Measurements from ENCODE around the gene RBMX2.
"Not testable (repeated sequence)": the region's sequence is repeated elsewhere in the genome, so short reads cannot be mapped to it uniquely, and the experiment has no call there.

RBMX2 gene, protein sequence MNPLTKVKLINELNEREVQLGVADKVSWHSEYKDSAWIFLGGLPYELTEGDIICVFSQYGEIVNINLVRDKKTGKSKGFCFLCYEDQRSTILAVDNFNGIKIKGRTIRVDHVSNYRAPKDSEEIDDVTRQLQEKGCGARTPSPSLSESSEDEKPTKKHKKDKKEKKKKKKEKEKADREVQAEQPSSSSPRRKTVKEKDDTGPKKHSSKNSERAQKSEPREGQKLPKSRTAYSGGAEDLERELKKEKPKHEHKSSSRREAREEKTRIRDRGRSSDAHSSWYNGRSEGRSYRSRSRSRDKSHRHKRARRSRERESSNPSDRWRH
- 22.5 to 41.2 (median 30.5) reads per million in 9 experiments for total RNA-seq

DNA sequence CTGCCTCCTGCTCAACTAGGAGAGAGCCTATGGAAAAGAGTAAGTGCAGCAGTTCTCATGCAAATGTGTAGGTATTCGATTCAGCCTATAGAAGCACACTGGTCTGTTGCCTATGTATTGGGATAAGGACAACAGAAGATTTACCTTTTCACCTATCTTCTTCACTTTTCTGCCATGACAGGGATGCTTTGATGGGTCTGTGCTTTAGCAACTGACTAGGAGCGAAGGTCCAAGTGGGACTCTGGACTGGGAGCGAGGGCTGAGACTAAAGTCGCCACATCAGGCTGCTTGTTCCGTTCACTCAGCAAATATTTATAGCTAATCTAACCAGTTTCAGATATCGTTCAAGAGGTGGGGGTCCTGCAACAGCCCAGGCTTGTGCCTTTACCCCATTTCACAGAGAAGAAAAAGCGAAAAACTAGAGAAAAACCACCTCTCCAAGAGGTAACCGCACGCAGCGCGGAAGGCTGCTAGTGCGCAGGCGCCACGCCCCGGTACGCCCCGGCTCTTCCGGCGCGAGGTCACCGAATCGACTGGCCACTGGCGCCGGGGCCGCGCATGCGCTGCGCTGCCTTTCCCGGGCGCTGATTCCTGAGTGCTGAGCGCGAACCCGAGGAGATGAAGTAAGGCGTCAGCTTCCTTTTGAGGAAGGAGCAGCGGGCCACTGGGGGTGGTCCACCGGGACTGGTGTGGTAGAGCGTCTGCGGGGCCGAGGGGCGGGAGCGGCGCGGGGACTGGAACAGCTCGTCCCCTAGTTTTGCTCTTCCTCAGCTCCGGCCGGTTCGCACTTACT, at the start of gene RBMX2:
TSS of gene RBMX2 (plus strand) at position 573 of the 793 bp plus-strand sequence. CDS start at position 619, 46 bp downstream.
- H3K9me3 Mint-ChIP-seq = no peaks in the 10 kb centered on the region
- H3K27me3 Mint-ChIP-seq = peaks cover 18 to 21% of the 10 kb centered on the region in 2 donors
- H3K4me1 Mint-ChIP-seq (ENCODE audit: low read depth in 2 of 2) = peaks cover 14 to 19% of the 10 kb centered on the region in 2 donors
- peaks cover 9% of the 10 kb centered on the region for H3K36me3 Mint-ChIP-seq (ENCODE audit: insufficient read depth)
- DNase-seq (peak; percentile 48 to 54 (median 52)), ATAC-seq (replicated peaks) (peak; percentile 93)
- H3K4me3 Mint-ChIP-seq = peak within 1 kb of the TSS; percentile 92 to 94
- peak within 1 kb of the TSS; percentile 97 for H3K27ac Mint-ChIP-seq

DNA sequence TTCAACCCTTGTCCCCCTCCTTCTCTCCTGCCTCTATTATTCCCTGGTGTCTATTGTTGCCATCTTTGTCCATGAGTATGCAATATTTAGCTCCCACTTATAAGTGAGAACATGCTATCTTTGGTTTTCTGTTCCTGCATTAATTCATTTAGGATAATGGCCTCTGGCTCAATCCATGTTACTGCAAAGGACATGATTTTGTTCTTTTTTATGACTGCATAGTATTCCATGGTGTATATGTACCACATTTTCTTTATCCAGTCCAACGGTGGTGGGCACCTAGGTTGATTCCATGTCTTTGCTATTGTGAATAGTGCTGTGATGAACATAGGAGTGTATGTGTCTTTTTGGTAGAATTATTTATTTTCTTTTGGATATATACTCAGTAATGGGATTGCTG, 49.7 kb upstream of the RBMX2 start:
- not testable (repeated sequence) for H3K27ac Mint-ChIP-seq; H3K27me3 Mint-ChIP-seq; DNase-seq; H3K4me3 Mint-ChIP-seq; H3K36me3 Mint-ChIP-seq (ENCODE audit: insufficient read depth); H3K9me3 Mint-ChIP-seq; ATAC-seq (replicated peaks); H3K4me1 Mint-ChIP-seq (ENCODE audit: low read depth in 2 of 2)

DNA sequence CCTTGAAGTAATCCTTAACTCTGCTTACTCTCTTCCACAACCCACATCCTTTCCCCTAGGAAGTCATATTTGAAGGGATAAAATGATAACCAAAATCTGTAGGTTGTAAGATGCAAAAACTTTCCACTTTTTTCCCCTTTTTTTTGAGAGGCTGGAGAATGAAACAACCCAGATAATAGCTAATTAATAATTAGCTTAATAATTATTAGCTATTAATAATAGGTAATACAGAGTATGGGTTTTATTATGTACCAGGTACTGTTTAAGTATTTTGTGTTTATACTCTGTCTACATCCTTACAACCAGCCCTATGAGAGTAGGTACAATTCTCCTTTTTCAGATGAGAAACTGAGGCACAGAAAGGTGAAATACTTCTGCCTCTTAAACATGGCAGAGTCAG, 25.7 kb upstream of the RBMX2 start:
- H3K4me1 Mint-ChIP-seq (ENCODE audit: low read depth in 2 of 2) = no peaks in the 10 kb centered on the region
- no peaks in the 10 kb centered on the region for H3K9me3 Mint-ChIP-seq
- peaks cover 2% of the 10 kb centered on the region for H3K36me3 Mint-ChIP-seq (ENCODE audit: insufficient read depth)
- H3K27ac Mint-ChIP-seq = no peak overlapping the region
- H3K4me3 Mint-ChIP-seq = no peak overlapping the region
- ATAC-seq (replicated peaks) (no peak), DNase-seq (no peak)
- no peaks in the 10 kb centered on the region for H3K27me3 Mint-ChIP-seq

DNA sequence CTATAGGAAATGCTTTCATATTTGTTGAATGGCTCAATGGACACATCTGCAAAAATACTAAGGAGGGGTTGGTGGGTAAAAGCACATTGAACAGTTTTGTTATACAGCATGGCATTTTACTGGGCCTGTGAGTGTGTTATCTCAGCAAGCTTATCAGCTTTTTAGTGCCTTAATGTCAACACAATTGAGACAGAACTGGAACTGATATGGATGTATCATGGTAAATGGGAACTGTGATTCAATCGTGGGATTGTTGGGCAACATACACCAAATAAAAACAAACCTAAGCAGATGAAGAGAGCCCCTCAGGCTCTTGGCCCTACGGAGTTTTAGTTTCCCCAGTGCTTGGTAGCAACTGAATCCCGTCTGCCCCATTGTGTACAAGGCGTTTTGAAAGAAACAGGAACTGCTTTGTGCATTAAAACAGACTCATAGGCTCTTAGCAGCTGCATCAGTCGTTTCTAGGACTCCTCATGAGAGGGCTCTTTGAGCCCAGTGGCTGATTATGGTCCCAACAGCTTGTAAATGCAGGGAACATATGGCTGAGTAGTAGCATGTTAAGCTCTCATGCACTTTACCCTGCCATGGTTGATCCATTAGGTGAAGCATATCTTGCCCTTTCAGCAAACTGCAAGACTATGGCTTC, 23.6 kb upstream of the RBMX2 start:
- Mint-ChIP-seq H3K27ac (no peak overlapping the region), H3K36me3 (ENCODE audit: insufficient read depth) (no peaks in the 10 kb centered on the region)
- no peak for ATAC-seq (replicated peaks)

DNA sequence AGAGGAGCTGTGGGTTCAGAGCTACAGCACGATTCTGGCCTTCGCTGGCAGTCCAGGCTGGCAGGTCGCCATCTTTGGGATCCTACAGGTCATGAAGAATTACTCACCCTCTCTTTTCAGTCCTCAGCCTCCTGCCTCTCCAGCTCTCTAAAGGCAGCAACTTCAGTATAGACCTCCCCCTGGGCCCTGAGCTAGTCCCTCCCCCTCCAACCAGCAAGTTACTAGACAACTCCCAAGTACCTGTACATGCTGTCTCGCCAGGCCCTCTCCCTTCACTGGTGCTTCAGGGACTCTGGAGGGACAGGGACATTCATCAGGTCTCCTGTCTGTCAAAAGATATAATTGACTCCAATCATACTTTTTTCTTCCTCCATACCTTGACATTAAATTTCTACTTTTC, 16.3 kb upstream of the RBMX2 start, which contains the start of gene GPR119:
TSS of gene GPR119 (minus strand) at position 155 of the 400 bp plus-strand sequence. CDS start 227 bp downstream, outside the sequence.
- ATAC-seq (replicated peaks) = no peak
- H3K9me3 Mint-ChIP-seq = no peaks in the 10 kb centered on the region
- no peak for DNase-seq
- no peak within 1 kb of the TSS for H3K27ac Mint-ChIP-seq
- H3K4me3 Mint-ChIP-seq = no peak within 1 kb of the TSS
- peaks cover 6 to 16% of the 10 kb centered on the region in 2 donors for H3K27me3 Mint-ChIP-seq
- no peaks in the 10 kb centered on the region for H3K36me3 Mint-ChIP-seq (ENCODE audit: insufficient read depth)
- H3K4me1 Mint-ChIP-seq (ENCODE audit: low read depth in 2 of 2) = no peaks in the 10 kb centered on the region

More for the DNA sequence above, 23.6 kb upstream of the RBMX2 start:
- Mint-ChIP-seq H3K4me1 (ENCODE audit: low read depth in 2 of 2) (no peaks in the 10 kb centered on the region), H3K9me3 (no peaks in the 10 kb centered on the region), H3K27me3 (peaks cover 4 to 6% of the 10 kb centered on the region in 2 donors), H3K4me3 (no peak overlapping the region)
- DNase-seq = no peak

DNA sequence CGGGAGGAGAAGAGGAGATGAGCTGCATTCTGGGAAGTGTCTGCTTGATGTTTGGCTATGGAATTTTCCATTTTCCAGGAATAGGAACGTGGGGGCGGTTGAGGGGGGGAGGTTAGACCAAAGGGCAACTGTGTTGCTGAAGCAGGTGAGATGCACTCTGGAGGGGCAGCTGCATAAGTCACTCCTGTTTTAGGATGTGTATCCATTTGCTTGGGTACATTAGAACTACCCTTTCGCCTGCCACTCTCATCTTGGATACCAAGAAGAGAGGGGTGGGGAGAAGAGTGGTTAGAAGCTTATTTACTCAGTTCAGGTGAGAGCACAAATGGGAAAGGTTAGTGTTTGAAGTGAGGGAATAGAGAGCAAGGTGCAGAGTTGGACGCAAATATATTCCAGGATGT, 15.4 kb upstream of the RBMX2 start:
- H3K27ac Mint-ChIP-seq = no peak overlapping the region
- DNase-seq = no peak
- H3K4me1 Mint-ChIP-seq (ENCODE audit: low read depth in 2 of 2) = no peaks in the 10 kb centered on the region
- H3K36me3 Mint-ChIP-seq (ENCODE audit: insufficient read depth) = no peaks in the 10 kb centered on the region
- no peak for ATAC-seq (replicated peaks)
- H3K4me3 Mint-ChIP-seq = no peak overlapping the region
- peaks cover 6 to 16% of the 10 kb centered on the region in 2 donors for H3K27me3 Mint-ChIP-seq
- no peaks in the 10 kb centered on the region for H3K9me3 Mint-ChIP-seq

DNA sequence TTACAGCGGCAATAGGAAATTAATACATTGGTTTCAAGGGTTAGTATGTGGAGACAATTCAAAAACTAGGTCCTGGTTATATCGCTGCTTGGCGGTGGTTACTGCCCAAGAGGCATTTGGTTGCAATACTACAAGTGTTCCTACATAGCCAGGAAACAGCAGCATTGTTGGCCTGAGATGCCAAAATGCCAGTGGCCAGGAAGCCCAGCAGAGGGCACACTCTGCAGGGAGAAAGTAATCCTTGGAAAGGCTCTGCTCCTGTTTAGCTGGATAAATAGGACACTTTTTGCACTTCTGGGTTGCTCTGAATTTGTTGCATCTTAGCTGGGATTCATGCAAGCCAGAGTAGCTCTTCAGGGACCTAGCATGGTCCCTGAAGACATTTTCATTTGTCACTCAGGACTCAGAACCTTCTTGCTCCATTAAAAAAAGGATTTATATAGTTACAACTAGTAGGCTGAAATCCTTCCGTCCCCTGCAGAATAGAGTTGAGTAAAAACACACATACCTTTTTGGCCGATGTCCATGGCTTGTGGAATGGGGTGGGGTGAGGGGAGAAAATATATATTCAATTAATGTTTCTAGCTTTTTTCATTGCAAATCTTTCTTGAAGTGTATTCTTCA, 8.2 kb upstream of the RBMX2 start:
- H3K9me3 Mint-ChIP-seq = no peaks in the 10 kb centered on the region
- no peak for ATAC-seq (replicated peaks)
- no peaks in the 10 kb centered on the region for H3K4me1 Mint-ChIP-seq (ENCODE audit: low read depth in 2 of 2)
- H3K4me3 Mint-ChIP-seq = no peak overlapping the region
- H3K27ac Mint-ChIP-seq = no peak overlapping the region
- H3K27me3 Mint-ChIP-seq = peaks cover 14 to 25% of the 10 kb centered on the region in 2 donors
- no peak for DNase-seq
- no peaks in the 10 kb centered on the region for H3K36me3 Mint-ChIP-seq (ENCODE audit: insufficient read depth)

DNA sequence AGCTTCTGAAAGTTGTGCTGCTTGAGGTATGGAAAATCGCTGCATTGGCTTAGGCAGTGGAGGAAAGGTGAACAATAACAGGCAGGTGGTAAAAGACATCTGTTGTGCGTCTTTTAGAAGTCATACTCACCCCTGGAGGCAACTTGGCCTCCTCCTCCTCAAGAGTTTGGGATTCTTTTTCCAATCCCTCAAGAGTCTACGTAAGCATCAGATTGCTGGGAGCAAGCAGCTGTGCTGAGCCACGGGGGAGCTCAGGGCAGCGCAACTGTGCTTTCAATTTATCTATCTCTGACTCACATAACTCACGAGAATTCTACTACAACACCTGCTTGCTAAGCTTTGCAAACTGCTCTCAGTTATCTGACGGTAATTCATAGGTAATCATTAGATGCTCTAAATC, 6.4 kb upstream of the RBMX2 start:
- Mint-ChIP-seq H3K4me1 (ENCODE audit: low read depth in 2 of 2) (no peaks in the 10 kb centered on the region), H3K36me3 (ENCODE audit: insufficient read depth) (no peaks in the 10 kb centered on the region), H3K9me3 (no peaks in the 10 kb centered on the region), H3K27me3 (peaks cover 19 to 28% of the 10 kb centered on the region in 2 donors), H3K27ac (no peak overlapping the region), H3K4me3 (no peak overlapping the region)
- DNase-seq (no peak), ATAC-seq (replicated peaks) (no peak)

DNA sequence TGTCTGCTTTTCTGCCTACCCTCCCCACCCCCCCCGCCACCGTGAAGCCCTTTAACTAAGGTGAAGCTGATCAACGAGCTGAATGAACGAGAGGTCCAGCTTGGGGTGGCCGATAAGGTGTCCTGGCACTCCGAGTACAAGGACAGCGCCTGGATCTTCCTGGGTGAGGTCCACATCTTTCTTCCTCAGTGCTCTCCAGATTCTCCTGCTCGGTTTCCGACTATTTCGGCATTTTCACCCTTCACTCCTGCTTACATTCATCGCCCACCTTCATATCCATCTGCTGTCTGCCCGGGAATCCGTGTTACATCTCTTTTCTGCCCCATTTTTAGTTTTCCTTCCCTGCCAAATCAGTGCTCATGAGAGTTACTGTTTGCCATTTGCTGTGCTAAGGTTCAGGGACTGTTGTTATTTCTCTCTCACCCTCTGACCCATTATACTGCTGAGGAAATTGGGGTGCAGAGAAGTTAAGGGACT, 459 bp downstream of the RBMX2 start:
- Mint-ChIP-seq H3K36me3 (ENCODE audit: insufficient read depth) (peaks cover 15% of the 10 kb centered on the region), H3K27ac (peak overlapping the region; percentile 97), H3K4me1 (ENCODE audit: low read depth in 2 of 2) (peaks cover 14 to 19% of the 10 kb centered on the region in 2 donors), H3K27me3 (peaks cover 11 to 16% of the 10 kb centered on the region in 2 donors), H3K4me3 (peak overlapping the region; percentile 92 to 94), H3K9me3 (no peaks in the 10 kb centered on the region)
- ATAC-seq (replicated peaks) (no peak), DNase-seq (no peak)

DNA sequence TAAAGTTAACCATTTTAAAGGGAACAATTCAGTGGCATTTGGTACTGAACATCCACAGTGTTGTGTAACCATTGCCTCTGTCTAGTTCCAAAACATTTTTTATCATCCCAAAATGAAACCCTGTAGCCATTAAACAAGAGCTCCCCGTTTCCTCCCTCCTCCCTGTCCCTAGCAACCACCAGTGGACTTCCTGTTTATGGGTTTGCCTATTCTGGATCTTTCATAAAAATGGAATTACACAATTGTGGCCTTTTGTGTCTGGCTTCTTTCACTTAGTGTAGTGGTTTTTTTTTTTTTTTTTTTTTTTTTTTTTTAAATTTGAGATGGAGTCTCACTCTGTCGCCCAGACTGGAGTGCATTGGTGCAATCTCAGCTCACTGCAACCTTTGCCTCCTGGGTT, 11.6 kb downstream of the RBMX2 start:
- H3K27me3 Mint-ChIP-seq = no peaks in the 10 kb centered on the region
- DNase-seq (no peak), ATAC-seq (replicated peaks) (no peak)
- H3K36me3 Mint-ChIP-seq (ENCODE audit: insufficient read depth) = peaks cover 39% of the 10 kb centered on the region
- no peak overlapping the region for H3K4me3 Mint-ChIP-seq
- no peak overlapping the region for H3K27ac Mint-ChIP-seq
- peaks cover 8 to 12% of the 10 kb centered on the region in 2 donors for H3K4me1 Mint-ChIP-seq (ENCODE audit: low read depth in 2 of 2)
- H3K9me3 Mint-ChIP-seq = no peaks in the 10 kb centered on the region

DNA sequence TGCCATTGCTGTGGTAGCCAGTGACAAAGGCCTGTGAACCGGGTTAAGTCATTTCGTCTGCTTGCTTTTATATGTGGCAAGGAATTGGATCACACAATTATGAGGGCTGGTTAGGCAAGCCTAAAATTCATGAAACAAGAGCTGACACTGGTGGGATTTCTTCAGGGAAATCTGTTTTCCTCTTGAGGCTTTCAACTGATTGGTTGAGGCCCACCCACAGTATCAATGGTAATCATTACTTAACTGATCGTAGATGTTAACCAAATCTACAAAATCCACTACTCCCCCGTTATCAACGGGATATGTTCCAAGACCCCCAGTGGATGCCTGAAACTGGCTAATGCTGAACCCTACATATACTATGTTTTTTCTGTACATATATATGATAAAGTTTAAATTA, 13.0 kb downstream of the RBMX2 start:
- DNase-seq = no peak
- Mint-ChIP-seq H3K4me3 (no peak overlapping the region), H3K9me3 (no peaks in the 10 kb centered on the region), H3K4me1 (ENCODE audit: low read depth in 2 of 2) (peaks cover 8 to 12% of the 10 kb centered on the region in 2 donors), H3K27me3 (no peaks in the 10 kb centered on the region), H3K36me3 (ENCODE audit: insufficient read depth) (peaks cover 28% of the 10 kb centered on the region), H3K27ac (no peak overlapping the region)
- ATAC-seq (replicated peaks) = no peak

DNA sequence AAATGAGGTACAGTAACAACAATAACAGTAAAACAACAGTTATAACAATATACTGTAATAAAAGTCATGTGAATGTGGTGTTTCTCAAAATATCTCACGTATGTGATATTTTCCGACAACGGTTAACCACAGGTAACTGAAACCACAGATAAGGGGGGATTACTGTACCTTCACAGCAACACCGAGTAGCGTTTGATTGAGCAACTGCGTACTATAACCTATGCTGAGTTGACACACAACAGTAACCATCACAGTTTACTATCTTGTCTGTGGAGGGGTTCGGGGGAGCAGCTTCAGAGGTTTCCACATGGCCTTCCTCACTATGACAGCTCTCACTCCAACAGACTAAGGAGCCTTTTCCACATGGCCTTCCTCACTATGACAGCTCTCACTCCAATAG, 13.4 kb downstream of the RBMX2 start:
- Mint-ChIP-seq H3K9me3 (no peaks in the 10 kb centered on the region), H3K36me3 (ENCODE audit: insufficient read depth) (peaks cover 24% of the 10 kb centered on the region), H3K27me3 (no peaks in the 10 kb centered on the region), H3K27ac (peak overlapping the region in 1 of 2 donors; percentile 15), H3K4me1 (ENCODE audit: low read depth in 2 of 2) (peaks cover 7 to 12% of the 10 kb centered on the region in 2 donors), H3K4me3 (no peak overlapping the region)
- ATAC-seq (replicated peaks) (peak; percentile 83), DNase-seq (no peak)

DNA sequence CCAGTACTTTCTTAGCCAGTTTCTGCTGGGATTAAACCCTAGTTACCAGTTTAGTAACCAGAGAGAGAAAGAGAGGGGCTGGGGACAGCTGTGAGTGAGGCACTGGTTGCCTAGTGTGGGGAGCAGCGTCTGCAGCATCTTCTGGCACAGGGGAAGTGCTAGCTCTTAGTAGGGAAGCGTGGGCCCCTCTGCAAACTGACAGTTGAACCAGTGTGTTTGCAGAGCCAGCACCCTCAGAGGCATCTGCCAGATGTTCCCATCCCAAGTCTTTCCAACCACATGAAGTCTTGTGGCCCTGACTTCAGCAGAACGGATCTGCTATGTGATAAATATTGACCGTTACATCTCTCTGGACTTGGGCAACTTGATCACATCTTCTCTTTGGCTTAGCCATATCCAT, 15.0 kb downstream of the RBMX2 start:
- DNase-seq (no peak), ATAC-seq (replicated peaks) (no peak)
- no peak overlapping the region for H3K4me3 Mint-ChIP-seq
- peaks cover 7 to 12% of the 10 kb centered on the region in 2 donors for H3K4me1 Mint-ChIP-seq (ENCODE audit: low read depth in 2 of 2)
- H3K36me3 Mint-ChIP-seq (ENCODE audit: insufficient read depth) = peaks cover 19% of the 10 kb centered on the region
- H3K27me3 Mint-ChIP-seq = no peaks in the 10 kb centered on the region
- H3K27ac Mint-ChIP-seq = no peak overlapping the region
- no peaks in the 10 kb centered on the region for H3K9me3 Mint-ChIP-seq

All from effector memory CD8-positive, alpha-beta T cell (primary cell).